Renal cortical epithelial cell (primary cell): Measurements from ENCODE around the gene TMEM270. TPM values are rescaled to one million over a fixed set of nuclear protein-coding genes. Genes with fewer than 3 reads are reported as not detected.
A peak's percentile ranks its signal among the peaks of the same experiment; 100 is the strongest.

ENCODE experiments used
- DNase-seq: peaks from one replicate; pipeline ENCODE4 v3.0.0-alpha.2; 2011; ENCODE audit warnings: low read depth
- total RNA-seq: library from RNA; depleted of rRNA; stranded (reverse); fragments of >200 nt; gene quantifications from 2 replicates; pipeline ENCODE4 v1.2.3, GENCODE V29; 2014

The TMEM270 gene
- total RNA-seq, 1 donor from 2014 or later: not detected

- DNase-seq: no peak
These were observed 26.8 kb downstream of the TMEM270 start for GRCh38 chr7:73887762-73888161.

- DNase-seq: no peak
These were observed 28.0 kb downstream of the TMEM270 start for GRCh38 chr7:73888959-73889358.

- no peak for DNase-seq
These were observed 29.7 kb downstream of the TMEM270 start for GRCh38 chr7:73890555-73891147.

GRCh38 chr7:73891178-73891885 lies 30.4 kb downstream of the TMEM270 start:
- no peak for DNase-seq

GRCh38 chr7:73892003-73892999 lies 31.3 kb downstream of the TMEM270 start:
- DNase-seq: no peak

GRCh38 chr7:73893342-73894101 lies 32.6 kb downstream of the TMEM270 start:
- DNase-seq: no peak

GRCh38 chr7:73894166-73894565 lies 33.2 kb downstream of the TMEM270 start:
- no peak for DNase-seq

GRCh38 chr7:73894733-73895551 lies 34.0 kb downstream of the TMEM270 start:
- DNase-seq: peak; percentile 59

GRCh38 chr7:73895626-73896025 lies 34.7 kb downstream of the TMEM270 start:
- DNase-seq: no peak

- no peak for DNase-seq
These were observed 35.5 kb downstream of the TMEM270 start for GRCh38 chr7:73896454-73896853.

- DNase-seq: no peak
These were observed 38.8 kb downstream of the TMEM270 start for GRCh38 chr7:73899731-73900142.

GRCh38 chr7:73900286-73900685 lies 39.3 kb downstream of the TMEM270 start:
- no peak for DNase-seq

- DNase-seq: no peak
These were observed 40.4 kb downstream of the TMEM270 start for GRCh38 chr7:73901231-73901822.

GRCh38 chr7:73901823-73902597 lies 41.1 kb downstream of the TMEM270 start:
- no peak for DNase-seq

- no peak for DNase-seq
These were observed 42.6 kb downstream of the TMEM270 start for GRCh38 chr7:73903321-73904218.

- no peak for DNase-seq
These were observed 43.5 kb downstream of the TMEM270 start for GRCh38 chr7:73904219-73905137.

GRCh38 chr7:73905360-73905759 lies 44.4 kb downstream of the TMEM270 start:
- DNase-seq: no peak
